HG03039 (cell line): Measurements from ENCODE around the gene PSAT1.
"Not testable (repeated sequence)": the region's sequence is repeated elsewhere in the genome, so short reads cannot be mapped to it uniquely, and the experiment has no call there.

ENCODE experiments used
- ATAC-seq: cut with Tn5 transposase; IDR thresholded peaks from one replicate; pipeline ENCODE4 v1.9.1; 2021; ENCODE audit warnings: mild to moderate bottlenecking, moderate library complexity; ENCODE audit not compliant: unreplicated experiment

The PSAT1 gene

GRCh38 chr9:78296893-78297671 is at the start of gene PSAT1:
TSS of gene PSAT1 (plus strand) at chr9:78297125. CDS start at chr9:78297211, 86 bp downstream.
- peak; percentile 98 for ATAC-seq

GRCh38 chr9:78248635-78249034 is 48.3 kb upstream of the PSAT1 start:
- no peak for ATAC-seq

- ATAC-seq = no peak
These were observed 47.4 kb upstream of the PSAT1 start for GRCh38 chr9:78249542-78249941.

GRCh38 chr9:78252616-78253015 is 44.3 kb upstream of the PSAT1 start:
- no peak for ATAC-seq

GRCh38 chr9:78253285-78253684 is 43.6 kb upstream of the PSAT1 start:
- ATAC-seq = no peak

- ATAC-seq = no peak
These were observed 35.4 kb upstream of the PSAT1 start for GRCh38 chr9:78261403-78262001.

- no peak for ATAC-seq
These were observed 34.3 kb upstream of the PSAT1 start for GRCh38 chr9:78262655-78263054.

GRCh38 chr9:78267889-78268288 is 29.0 kb upstream of the PSAT1 start:
- ATAC-seq = no peak

GRCh38 chr9:78269784-78270183 is 27.1 kb upstream of the PSAT1 start:
- ATAC-seq = no peak

GRCh38 chr9:78272307-78272706 is 24.6 kb upstream of the PSAT1 start:
- no peak for ATAC-seq

GRCh38 chr9:78273761-78274160 is 23.2 kb upstream of the PSAT1 start:
- ATAC-seq = no peak

- no peak for ATAC-seq
These were observed 18.6 kb upstream of the PSAT1 start for GRCh38 chr9:78278177-78278777.

- no peak for ATAC-seq
These were observed 18.1 kb upstream of the PSAT1 start for GRCh38 chr9:78278801-78279200.

GRCh38 chr9:78280982-78281668 is 15.8 kb upstream of the PSAT1 start:
- no peak for ATAC-seq

- ATAC-seq = not testable (repeated sequence)
These were observed 12.7 kb upstream of the PSAT1 start for GRCh38 chr9:78284181-78284580.

- ATAC-seq = no peak
These were observed 10.8 kb upstream of the PSAT1 start for GRCh38 chr9:78286125-78286524.

GRCh38 chr9:78286946-78287388 is 10.0 kb upstream of the PSAT1 start:
- no peak for ATAC-seq

GRCh38 chr9:78288214-78288892 is 8.6 kb upstream of the PSAT1 start:
- no peak for ATAC-seq

- no peak for ATAC-seq
These were observed 7.5 kb upstream of the PSAT1 start for GRCh38 chr9:78289474-78289873.

GRCh38 chr9:78291240-78291925 is 5.5 kb upstream of the PSAT1 start:
- ATAC-seq = no peak
